Measurements from ENCODE around the gene KSR2.

KSR2 gene

GRCh38 chr12:117606945-117607344 lies 361.8 kb downstream of the KSR2 start:
- no peak for DNase-seq
- Histone ChIP-seq H3K4me3 (ENCODE audit: low read depth, low read length) (no peak overlapping the region), H3K27ac (no peak overlapping the region), H3K27me3 (replicated peaks) (no peaks in the 10 kb centered on the region), H3K36me3 (replicated peaks) (no peaks in the 10 kb centered on the region)
- no peak for TF ChIP-seq CTCF (IDR thresholded peaks at IDR 0.05; ENCODE audit: low read depth, low read length, missing control alignments)
- in situ Hi-C loops (cut with HindIII; ENCODE audit: low pct_ligation_motif_present, low sequenced_read_pairs), result no loop called here

GRCh38 chr12:117606024-117606423 lies 362.8 kb downstream of the KSR2 start:
- Histone ChIP-seq H3K27me3 (replicated peaks) (no peaks in the 10 kb centered on the region), H3K36me3 (replicated peaks) (no peaks in the 10 kb centered on the region), H3K4me3 (ENCODE audit: low read depth, low read length) (no peak overlapping the region), H3K27ac (no peak overlapping the region)
- no peak for TF ChIP-seq CTCF (IDR thresholded peaks at IDR 0.05; ENCODE audit: low read depth, low read length, missing control alignments)
- DNase-seq, result no peak
- in situ Hi-C loops (cut with HindIII; ENCODE audit: low pct_ligation_motif_present, low sequenced_read_pairs), result no loop called here

GRCh38 chr12:117603316-117604113 lies 365.3 kb downstream of the KSR2 start:
- in situ Hi-C loops (cut with HindIII; ENCODE audit: low pct_ligation_motif_present, low sequenced_read_pairs), result no loop called here
- Histone ChIP-seq H3K4me3 (ENCODE audit: low read depth, low read length) (no peak overlapping the region), H3K27me3 (replicated peaks) (no peaks in the 10 kb centered on the region), H3K27ac (no peak overlapping the region), H3K36me3 (replicated peaks) (no peaks in the 10 kb centered on the region)
- DNase-seq, result no peak
- no peak for TF ChIP-seq CTCF (IDR thresholded peaks at IDR 0.05; ENCODE audit: low read depth, low read length, missing control alignments)

- TF ChIP-seq CTCF (IDR thresholded peaks at IDR 0.05; ENCODE audit: low read depth, low read length, missing control alignments), result no peak
- Histone ChIP-seq H3K4me3 (ENCODE audit: low read depth, low read length) (no peak overlapping the region), H3K27ac (no peak overlapping the region), H3K27me3 (replicated peaks) (no peaks in the 10 kb centered on the region), H3K36me3 (replicated peaks) (no peaks in the 10 kb centered on the region)
- no peak for DNase-seq
- in situ Hi-C loops (cut with HindIII; ENCODE audit: low pct_ligation_motif_present, low sequenced_read_pairs), result no loop called here
Observed at GRCh38 chr12:117599849-117600248, 368.9 kb downstream of the KSR2 start.

- Histone ChIP-seq H3K27ac (no peak overlapping the region), H3K36me3 (replicated peaks) (no peaks in the 10 kb centered on the region), H3K27me3 (replicated peaks) (no peaks in the 10 kb centered on the region), H3K4me3 (ENCODE audit: low read depth, low read length) (no peak overlapping the region)
- TF ChIP-seq CTCF (IDR thresholded peaks at IDR 0.05; ENCODE audit: low read depth, low read length, missing control alignments), result no peak
- no peak for DNase-seq
- in situ Hi-C loops (cut with HindIII; ENCODE audit: low pct_ligation_motif_present, low sequenced_read_pairs), result no loop called here
Observed at GRCh38 chr12:117596968-117597367, 371.8 kb downstream of the KSR2 start.

- Histone ChIP-seq H3K27ac (no peak overlapping the region), H3K4me3 (ENCODE audit: low read depth, low read length) (no peak overlapping the region), H3K36me3 (replicated peaks) (no peaks in the 10 kb centered on the region), H3K27me3 (replicated peaks) (no peaks in the 10 kb centered on the region)
- in situ Hi-C loops (cut with HindIII; ENCODE audit: low pct_ligation_motif_present, low sequenced_read_pairs), result no loop called here
- TF ChIP-seq CTCF (IDR thresholded peaks at IDR 0.05; ENCODE audit: low read depth, low read length, missing control alignments), result no peak
- DNase-seq, result no peak
Observed at GRCh38 chr12:117595751-117596150, 373.0 kb downstream of the KSR2 start.

Measured in brain microvascular endothelial cell (primary cell).